Activated CD8-positive, alpha-beta memory T cell treated with anti-CD3 and anti-CD28 coated beads, Interleukin-2, amount 50 U/mL, for 1 hour (primary cell): ENCODE measurements around the gene CP.
"Not testable (repeated sequence)": the region's sequence is repeated elsewhere in the genome, so short reads cannot be mapped to it uniquely, and the experiment has no call there.

Source experiments
- DNase-seq: peaks from one replicate; pipeline ENCODE4 v3.0.0-alpha.2; 2020; ENCODE audit errors: extremely low read depth

The CP gene

DNA sequence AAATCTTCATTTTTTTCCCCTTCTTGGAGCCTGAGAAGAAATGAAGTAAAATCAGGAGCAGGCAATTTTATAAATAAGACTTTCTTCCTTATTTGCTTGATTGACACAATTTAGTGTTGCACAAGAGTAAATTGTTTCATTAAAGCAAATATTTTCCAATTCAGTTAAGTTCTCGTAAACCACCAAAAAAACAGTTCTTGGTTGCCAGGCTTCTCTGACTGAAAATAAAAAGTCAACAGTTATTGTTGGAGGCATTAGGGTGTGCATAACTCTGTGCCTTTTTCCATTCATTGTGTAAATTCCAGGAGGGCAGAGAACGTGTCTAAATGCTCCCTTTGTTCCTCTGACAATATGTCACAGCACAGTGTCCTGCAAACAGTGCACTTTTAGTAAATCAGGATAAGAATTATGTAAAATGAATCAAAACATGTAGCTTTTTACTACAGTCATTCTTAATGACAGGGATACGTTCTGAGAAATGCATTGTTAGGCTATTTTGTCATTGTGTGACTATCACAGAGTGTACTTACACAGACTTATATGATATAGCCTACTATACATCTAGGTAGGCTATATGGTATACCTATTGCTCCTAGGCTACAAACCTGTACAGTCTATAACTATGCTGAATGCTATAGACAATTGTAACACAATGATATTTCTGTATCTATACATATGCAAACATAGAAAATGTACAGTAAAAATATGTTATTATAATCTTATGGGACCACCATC, at the start of gene CP:
CP (minus strand) TSS at position 47 of the 735 bp plus-strand sequence; CDS start at position 10, 37 bp downstream.
- DNase-seq = no peak

DNA sequence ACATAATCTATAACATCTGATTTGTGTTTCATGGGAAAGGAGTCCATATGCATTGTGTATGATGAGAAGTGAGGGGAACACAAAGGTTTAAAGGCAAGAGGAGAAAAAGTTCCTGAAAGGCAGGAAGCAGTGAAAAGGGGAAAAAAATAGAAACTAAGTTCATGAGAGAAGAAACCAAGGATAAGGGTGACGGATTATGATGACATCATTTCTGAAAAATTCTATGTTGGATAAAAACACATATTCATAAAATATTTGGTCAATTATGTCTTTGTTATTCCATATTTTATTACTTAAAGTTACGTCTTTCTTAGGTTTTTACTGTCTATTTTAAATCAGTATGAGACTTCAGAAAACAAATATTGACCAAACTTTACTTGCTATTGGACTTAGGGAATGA, 48.6 kb upstream of the CP start:
- no peak for DNase-seq

- DNase-seq = no peak
Observed at GRCh38 chr3:149269687-149270086, 48.1 kb upstream of the CP start.

DNA sequence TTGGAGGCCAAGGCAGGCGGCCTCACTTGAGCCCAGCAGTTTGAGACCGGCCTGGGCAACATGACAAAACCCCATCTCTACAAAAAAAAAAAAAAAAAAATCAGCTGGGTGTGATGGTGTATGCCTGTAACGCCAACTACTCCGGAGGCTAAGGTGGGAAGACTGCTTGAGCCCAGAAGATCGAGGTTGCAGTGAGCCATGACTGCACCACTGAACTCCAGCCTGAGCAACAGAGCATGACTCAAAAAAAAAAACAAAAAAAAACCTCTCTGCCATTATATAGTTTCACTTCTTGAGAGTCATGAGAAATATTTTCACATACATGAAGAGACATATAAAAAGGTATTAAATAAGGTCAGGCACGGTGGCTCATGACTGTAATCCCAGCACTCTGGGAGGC, 45.9 kb upstream of the CP start:
- no peak for DNase-seq

DNA sequence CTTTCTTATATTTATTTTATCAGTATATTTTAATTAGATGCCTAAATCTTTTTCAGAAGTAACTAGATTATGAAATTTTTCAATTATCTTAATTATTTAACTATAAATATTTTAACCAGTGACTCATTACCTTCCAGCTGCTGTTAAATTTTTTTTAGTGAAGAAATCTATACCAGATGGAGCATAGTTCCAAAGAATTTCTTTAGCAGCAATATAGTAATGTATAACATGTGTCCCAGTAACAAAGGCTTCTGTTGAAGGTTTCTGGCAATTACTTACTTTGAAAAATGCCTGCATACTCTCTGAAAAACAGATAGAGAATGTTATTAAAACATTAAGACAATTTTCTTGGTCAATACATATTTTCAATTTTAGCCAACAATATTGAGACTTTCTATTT, 45.1 kb upstream of the CP start:
- no peak for DNase-seq

- no peak for DNase-seq
Observed at GRCh38 chr3:149263856-149264255, 42.2 kb upstream of the CP start.

- no peak for DNase-seq
Observed at GRCh38 chr3:149258714-149259113, 37.1 kb upstream of the CP start.

GRCh38 chr3:149258298-149258697, 36.7 kb upstream of the CP start:
- DNase-seq = no peak

DNA sequence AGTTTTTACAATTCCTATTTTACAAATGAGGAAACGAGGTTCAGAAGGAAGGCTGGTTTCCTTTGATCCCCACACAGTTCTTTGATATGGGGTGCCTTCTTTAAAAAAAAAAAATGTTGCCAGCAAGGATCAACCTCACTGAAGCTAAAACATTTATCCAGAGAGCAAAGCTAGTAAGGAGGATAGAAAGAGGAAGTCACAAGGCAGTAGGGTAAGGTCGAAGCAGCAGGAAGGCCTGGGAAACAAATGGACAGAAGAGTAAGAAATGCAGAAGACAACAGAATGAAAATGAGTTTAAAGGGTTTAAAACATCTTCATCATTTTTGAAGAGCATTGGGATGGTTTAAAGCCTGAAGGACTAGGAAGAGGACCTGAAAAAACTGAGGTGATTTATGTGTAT, 30.6 kb upstream of the CP start:
- no peak for DNase-seq

- DNase-seq = no peak
Observed at GRCh38 chr3:149251186-149251585, 29.6 kb upstream of the CP start.

- DNase-seq = no peak
Observed at GRCh38 chr3:149247929-149248691, 26.5 kb upstream of the CP start.

- no peak for DNase-seq
Observed at GRCh38 chr3:149247008-149247710, 25.5 kb upstream of the CP start.

DNA sequence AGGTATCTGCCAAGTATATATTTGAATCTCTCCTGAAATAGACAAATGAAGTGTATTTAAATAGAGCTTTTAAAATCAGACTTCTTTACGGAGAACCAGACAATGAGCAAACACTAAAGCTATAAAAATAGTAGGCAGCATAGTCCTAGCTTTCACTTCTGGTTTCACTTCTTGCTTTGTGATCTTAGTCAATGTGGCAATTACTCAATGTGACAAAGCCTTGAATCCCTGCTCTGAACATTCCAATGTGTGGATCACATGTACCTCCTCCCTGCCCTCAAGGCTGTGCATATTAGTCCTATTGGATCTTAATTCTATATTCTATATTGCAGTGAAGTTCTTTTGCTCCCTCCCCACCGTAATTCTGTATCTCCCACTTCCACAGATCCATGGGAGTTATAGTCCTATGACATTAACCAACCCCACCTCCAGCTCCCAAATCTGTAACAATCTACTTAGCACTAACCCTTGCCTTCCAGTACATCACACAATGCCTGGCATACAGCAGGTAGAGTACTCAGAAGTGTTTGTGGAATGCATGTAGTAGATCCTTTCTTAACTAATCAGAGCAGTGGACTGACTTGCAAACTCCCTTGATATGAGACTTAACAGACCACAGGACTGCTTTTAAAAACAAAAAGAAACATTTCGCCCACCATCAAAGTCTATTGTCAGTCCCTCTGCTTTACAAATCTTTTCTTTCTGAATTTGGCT, 24.3 kb upstream of the CP start:
- DNase-seq = no peak

DNA sequence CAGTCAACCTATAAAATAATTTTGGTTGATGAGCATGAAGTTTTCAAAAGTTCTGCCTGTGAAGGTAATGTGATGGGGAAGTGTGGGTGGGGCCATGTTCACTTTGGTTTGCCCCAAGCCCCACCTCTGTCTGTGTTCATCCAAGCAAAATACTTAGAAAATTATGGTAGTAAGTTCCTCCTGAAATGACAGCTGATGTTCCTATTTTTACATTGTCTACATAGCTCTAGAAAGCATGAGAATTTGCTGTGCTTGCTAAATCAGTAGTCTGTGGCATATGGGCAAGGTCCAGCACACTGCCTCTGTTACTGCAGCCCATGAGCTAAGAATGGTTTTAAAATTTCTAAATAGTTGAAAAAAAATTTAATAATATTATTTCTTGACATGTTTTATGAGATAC, 21.9 kb upstream of the CP start:
- DNase-seq = no peak

DNA sequence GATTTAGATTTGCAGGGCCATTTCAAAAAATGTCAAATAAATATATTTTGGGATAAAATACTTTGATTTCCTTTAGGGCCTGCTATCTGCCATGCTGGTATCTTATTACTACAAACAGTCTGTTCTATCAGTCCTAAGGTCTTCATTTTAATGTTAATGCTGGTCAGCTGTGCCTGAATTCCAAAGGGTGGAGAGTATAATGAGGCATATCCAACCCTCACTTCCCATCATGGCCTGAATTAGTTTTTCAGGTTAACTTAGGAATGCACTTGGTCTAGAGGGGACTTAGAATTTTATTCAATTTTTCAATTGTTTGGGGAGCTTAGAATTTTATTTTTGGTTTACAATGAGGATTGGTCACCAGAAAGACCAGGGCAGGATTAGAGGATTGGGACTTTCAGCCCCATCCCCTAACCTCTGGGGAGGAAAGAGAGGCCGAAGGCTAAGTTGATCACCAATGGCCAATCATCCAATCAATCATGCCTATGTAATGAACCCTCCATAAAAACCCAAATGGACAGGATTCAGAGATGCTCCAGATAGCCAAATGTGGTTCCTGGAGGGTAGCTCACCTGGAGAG, 17.8 kb upstream of the CP start:
- DNase-seq = no peak

GRCh38 chr3:149238268-149238667, 16.6 kb upstream of the CP start:
- DNase-seq = not testable (repeated sequence)

DNA sequence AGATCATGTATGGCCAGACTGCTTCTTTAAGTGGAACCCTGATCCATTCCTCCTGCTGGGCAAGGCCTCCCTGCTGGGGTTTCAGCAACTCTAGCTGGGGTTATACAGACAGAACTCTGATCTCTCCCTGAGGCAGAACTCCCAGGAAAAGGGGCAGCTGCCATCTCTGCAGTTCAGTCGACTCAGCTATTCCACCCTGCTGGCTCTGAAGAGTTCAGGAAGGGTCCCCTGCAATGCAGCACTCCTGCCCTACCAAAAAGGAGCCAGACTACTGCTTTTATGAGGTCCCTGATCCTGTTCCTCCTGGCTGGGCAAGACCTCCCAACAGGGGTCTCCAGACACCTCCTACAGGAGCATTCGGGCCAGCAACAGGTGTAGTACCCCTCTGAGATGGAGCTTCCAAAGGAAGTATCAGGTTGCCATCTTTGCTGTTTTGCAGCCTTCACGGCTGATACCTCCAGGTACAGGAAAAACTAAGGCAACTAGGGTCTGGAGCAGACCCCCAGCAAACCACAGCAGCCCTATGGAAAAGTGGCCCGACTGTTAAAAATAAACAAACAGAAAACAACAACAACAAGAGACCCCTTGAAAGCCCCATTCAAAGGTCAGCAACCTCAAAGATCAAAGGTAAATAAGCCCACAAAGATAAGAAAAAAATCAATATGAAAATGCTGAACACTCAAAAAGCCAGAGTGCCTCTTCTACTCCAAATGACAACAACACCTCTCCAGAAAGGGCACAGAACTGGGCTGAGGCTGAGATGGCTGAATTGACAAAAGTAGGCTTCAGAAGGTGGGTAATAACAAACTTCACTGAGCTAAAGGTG, 14.2 kb upstream of the CP start:
- no peak for DNase-seq

GRCh38 chr3:149234671-149235245, 13.1 kb upstream of the CP start:
- no peak for DNase-seq

GRCh38 chr3:149233323-149233722, 11.7 kb upstream of the CP start:
- DNase-seq = no peak

GRCh38 chr3:149231871-149232270, 10.2 kb upstream of the CP start:
- no peak for DNase-seq
